GM19099 (cell line): Measurements from ENCODE around the gene TMEM184C.

Experiments used
- POLR2A ChIP-seq: IDR thresholded peaks from 3 replicates; pipeline ENCODE4 v1.6.1; 2011; ENCODE audit warnings: low read depth; ENCODE audit not compliant: insufficient read length; ENCODE audit errors: extremely low read depth

TMEM184C gene

GRCh38 chr4:147617173-147617840 is at the start of gene TMEM184C:
TSS of gene TMEM184C (plus strand) at chr4:147617397. CDS start at chr4:147617957, 560 bp downstream.
- peak; percentile 90 for TF ChIP-seq POLR2A

DNA sequence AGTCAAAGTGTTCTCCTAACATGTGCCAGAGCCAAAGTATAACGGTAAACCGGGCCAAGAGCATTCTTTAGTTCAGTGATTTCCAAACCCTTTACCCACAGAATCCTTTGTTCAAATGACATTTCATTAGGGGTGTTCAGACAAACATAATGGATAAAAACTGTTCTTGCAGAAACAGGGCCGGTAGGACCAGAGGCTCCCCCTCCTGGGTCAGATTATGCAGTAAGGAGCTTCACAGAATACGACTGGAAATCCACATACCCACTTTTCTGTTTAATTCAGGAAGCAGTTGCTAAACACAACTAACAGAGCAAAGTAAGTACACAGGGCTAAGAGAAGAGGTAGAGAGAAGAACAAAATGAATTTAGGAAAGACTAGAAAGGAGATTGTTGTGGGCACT is 46.6 kb upstream of the TMEM184C start:
- TF ChIP-seq POLR2A: no peak

GRCh38 chr4:147571036-147571770 is 46.0 kb upstream of the TMEM184C start:
- no peak for TF ChIP-seq POLR2A

- TF ChIP-seq POLR2A: no peak
Observed at GRCh38 chr4:147576084-147576483, 41.1 kb upstream of the TMEM184C start.

DNA sequence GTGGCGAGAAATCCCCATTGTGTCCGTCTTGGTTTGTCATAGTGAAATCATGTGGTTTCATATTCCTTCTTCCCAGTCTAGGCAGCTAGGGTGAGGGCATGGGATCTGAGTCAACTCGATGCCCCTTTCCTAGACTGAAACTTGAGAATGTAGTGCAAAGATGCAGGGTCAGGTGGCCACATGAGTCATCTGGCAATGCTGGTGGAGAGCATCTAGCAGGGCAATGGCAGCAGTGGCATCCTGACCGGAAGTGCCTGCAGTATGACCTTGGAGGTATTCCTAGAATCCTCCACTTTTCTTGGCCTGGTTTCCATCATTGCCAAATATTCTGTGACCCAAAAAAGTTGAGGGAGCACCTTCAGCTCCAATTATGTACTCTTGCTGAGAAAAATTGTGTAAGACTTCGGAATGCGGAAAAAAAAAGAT is 39.1 kb upstream of the TMEM184C start:
- no peak for TF ChIP-seq POLR2A

DNA sequence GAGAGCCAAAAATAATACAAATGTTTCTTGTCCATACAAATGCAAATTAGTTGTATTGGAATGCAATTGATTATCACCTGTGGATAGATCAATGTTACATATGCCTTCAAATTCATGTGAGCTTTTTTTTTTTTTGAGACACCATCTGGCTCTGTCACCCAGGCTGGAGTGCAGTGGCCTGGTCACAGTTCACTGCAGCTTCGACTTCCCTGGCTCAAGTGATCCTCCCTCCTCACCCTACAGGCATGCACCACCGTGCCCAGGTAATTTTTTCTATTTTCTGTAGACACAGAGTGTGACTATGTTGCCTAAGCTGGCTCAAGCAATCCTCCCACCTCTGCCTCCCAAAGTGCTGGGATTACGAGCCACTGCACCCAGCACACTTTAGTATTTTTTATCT is 38.6 kb upstream of the TMEM184C start:
- TF ChIP-seq POLR2A: no peak

DNA sequence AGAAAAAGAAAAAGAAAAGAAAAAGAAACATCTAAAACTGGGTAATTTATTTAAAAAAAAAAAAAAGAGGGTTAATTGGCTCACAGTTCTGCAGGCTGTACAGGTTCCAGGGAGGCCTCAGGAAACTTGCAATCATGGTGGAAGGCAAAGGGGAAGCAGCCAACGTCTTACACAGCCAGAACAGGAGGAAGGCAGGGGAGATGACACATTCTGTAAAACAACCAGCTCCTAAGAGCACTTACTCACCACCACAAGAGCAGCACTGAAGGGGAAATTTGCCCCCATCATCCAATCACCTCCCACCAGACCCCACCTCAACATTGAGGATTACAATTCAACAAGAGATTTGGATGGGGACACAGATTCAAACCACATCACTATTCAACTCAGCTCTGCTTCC is 36.8 kb upstream of the TMEM184C start:
- no peak for TF ChIP-seq POLR2A

GRCh38 chr4:147581606-147582350 is 35.4 kb upstream of the TMEM184C start:
- TF ChIP-seq POLR2A: no peak

DNA sequence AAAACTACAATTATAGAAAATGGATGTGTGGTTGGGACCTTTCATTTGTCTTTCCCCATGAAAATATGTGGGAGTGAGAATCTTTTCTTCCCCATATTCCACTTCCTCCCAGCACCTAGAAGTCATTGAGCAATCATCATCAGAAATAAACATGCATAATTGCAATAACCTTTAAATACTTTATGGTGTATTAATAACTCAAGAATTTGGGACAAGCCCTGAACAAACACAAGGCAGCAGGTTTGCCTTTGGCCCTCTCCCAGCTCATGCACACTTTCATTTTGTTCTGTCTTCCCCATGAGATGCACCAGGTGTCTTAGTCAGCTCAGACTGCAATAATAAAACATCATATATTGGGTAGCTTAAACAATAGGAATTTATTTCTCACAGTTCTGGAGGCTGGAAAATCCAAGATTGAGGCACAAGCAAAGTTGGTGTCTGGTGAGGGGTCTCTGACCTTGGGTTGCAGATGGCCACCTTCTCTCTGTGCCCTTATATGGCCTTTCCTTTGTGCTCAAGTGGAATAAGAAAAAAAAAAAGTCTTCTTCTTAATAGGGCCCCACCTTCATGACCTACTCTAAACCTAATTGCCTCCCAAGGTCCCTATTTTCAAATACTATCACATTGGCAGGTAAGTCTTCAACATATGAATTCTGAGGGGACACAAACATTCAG is 34.7 kb upstream of the TMEM184C start:
- no peak for TF ChIP-seq POLR2A

- TF ChIP-seq POLR2A: no peak
Observed at GRCh38 chr4:147583876-147584275, 33.3 kb upstream of the TMEM184C start.

DNA sequence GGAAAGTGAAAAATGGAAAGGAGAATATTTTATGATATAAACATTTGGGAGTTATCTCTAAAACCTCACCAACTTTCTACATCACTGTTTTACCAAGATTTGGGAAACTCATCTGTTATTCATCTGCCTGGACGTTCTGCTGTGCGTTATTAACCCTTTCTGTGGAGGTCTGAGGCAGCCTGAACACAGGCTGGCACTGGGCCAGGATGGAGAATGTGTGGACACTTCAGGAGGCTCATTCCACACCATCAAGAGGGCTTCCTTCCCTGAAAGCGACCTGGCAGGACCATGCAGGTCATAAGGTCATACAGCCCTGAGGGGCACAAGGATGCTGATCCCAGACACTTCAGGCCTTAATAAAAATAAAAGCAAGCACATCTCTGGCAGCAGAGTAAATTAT is 31.2 kb upstream of the TMEM184C start:
- TF ChIP-seq POLR2A: no peak

- no peak for TF ChIP-seq POLR2A
Observed at GRCh38 chr4:147586637-147587036, 30.6 kb upstream of the TMEM184C start.

- no peak for TF ChIP-seq POLR2A
Observed at GRCh38 chr4:147587041-147587440, 30.2 kb upstream of the TMEM184C start.

GRCh38 chr4:147589586-147589985 is 27.6 kb upstream of the TMEM184C start:
- TF ChIP-seq POLR2A: no peak
